Ishikawa (cell line): ENCODE measurements around the gene BLOC1S4.

Experiments
- EP300 ChIP-seq: IDR thresholded peaks from 2 replicates; pipeline ENCODE4 v1.6.1; 2012; ENCODE audit warnings: borderline replicate concordance
- FOXM1 ChIP-seq: IDR thresholded peaks from 2 replicates; pipeline ENCODE4 v1.6.1; 2012; ENCODE audit warnings: low read depth, borderline replicate concordance
- MAX ChIP-seq: IDR thresholded peaks from 2 replicates; pipeline ENCODE4 v1.6.1; 2012
- NFIC ChIP-seq: IDR thresholded peaks from 2 replicates; pipeline ENCODE4 v1.6.1; 2012
- RAD21 ChIP-seq: IDR thresholded peaks from 2 replicates; pipeline ENCODE4 v1.6.1; 2012; ENCODE audit warnings: low read depth
- YY1 ChIP-seq: IDR thresholded peaks from 2 replicates; pipeline ENCODE4 v1.6.1; 2012; ENCODE audit warnings: low read depth

DNA sequence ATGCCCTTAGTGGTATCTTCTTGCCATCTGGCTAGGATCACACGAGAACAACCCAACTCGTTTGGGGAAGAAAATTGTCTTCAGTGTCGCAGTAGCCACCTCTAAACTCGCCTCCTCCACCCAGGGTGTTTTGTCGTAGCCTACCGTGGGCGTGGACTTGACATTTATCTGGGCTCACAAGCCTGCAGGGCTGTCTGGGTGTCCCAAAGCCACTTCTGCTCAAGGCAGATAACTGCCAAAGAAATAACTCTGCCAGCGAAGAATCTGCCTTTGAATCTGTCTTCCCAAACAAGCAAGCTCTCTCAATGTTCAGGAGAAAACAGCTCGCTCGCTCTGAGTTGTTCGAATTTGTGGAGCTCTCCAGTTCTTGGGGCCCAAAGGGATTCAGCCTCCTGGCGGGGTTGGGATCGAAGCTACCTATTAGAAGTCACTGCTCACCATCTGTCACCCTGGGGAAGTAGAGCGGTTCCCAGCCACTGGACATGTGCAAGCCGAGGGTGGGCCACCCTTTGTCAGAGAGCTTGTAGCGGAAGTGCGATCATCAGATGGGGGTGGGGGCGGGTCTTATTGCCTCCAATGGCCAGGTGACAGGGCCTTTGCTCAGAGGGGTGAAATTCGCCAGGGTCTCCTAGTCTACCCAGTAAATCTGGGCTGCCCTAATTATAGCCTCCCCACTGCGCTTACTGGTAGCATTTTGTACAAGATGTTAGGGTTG, 14.8 kb downstream of the BLOC1S4 start:
- TF ChIP-seq YY1: no peak
- TF ChIP-seq NFIC: no peak
- no peak for TF ChIP-seq RAD21
- no peak for TF ChIP-seq EP300
- TF ChIP-seq FOXM1: no peak
- no peak for TF ChIP-seq MAX
